ENCODE data around the gene PPFIBP2.

DNA sequence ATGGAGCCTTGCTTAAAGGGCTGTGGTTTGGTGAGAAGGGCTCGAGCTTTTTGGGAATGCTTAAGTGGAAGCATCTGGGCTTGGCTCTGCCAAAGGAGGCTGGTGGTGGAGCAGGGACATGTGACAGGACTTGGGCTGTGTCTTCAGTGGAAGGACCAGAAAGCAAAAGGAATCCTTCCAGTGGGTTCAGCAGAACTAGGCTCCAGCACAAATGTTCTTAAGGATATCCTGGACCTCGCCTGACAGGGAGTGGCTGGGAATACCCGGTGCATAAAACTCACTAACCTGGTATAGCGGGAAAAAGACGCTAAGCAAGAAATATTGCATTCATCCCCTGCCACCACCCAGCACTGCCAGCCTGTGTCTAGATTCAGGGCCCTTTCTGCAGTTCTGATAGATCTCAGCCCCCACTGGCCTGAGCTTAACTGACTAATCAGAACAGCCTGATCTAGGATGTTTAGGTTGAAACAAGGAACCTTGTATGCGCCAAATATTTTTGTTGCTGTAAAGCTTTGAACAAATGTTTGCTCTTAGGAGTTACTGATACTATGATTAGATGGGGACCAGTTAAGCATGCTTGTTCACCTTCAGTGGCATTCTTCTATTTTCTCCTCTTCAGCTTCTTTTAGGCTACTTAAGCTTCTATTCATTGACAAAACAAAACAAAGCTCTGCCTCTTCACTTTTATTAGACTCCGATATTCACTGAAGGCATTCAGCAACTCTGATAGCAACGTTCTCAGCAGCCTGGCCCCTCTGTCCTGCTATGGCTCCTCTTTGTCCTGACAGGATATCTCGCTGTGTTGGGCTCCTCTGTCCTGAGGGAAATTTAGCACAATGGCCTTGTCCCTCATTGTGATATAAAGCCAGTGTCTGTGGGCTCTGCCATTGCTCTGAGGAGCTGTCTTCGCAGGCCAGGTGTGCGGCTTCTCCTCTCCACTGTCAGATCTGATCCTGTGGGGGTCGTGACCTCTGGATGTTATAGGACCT, 25.0 kb downstream of the PPFIBP2 start:
- TF ChIP-seq, protein P1, sequence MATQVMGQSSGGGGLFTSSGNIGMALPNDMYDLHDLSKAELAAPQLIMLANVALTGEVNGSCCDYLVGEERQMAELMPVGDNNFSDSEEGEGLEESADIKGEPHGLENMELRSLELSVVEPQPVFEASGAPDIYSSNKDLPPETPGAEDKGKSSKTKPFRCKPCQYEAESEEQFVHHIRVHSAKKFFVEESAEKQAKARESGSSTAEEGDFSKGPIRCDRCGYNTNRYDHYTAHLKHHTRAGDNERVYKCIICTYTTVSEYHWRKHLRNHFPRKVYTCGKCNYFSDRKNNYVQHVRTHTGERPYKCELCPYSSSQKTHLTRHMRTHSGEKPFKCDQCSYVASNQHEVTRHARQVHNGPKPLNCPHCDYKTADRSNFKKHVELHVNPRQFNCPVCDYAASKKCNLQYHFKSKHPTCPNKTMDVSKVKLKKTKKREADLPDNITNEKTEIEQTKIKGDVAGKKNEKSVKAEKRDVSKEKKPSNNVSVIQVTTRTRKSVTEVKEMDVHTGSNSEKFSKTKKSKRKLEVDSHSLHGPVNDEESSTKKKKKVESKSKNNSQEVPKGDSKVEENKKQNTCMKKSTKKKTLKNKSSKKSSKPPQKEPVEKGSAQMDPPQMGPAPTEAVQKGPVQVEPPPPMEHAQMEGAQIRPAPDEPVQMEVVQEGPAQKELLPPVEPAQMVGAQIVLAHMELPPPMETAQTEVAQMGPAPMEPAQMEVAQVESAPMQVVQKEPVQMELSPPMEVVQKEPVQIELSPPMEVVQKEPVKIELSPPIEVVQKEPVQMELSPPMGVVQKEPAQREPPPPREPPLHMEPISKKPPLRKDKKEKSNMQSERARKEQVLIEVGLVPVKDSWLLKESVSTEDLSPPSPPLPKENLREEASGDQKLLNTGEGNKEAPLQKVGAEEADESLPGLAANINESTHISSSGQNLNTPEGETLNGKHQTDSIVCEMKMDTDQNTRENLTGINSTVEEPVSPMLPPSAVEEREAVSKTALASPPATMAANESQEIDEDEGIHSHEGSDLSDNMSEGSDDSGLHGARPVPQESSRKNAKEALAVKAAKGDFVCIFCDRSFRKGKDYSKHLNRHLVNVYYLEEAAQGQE (tag by site-specific recombination; IDR thresholded peaks at IDR 0.05) = no peak
- TF ChIP-seq ZNF776 (tag by site-specific recombination; IDR thresholded peaks at IDR 0.05; ENCODE audit: borderline replicate concordance) = no peak
- TF ChIP-seq, protein P2, sequence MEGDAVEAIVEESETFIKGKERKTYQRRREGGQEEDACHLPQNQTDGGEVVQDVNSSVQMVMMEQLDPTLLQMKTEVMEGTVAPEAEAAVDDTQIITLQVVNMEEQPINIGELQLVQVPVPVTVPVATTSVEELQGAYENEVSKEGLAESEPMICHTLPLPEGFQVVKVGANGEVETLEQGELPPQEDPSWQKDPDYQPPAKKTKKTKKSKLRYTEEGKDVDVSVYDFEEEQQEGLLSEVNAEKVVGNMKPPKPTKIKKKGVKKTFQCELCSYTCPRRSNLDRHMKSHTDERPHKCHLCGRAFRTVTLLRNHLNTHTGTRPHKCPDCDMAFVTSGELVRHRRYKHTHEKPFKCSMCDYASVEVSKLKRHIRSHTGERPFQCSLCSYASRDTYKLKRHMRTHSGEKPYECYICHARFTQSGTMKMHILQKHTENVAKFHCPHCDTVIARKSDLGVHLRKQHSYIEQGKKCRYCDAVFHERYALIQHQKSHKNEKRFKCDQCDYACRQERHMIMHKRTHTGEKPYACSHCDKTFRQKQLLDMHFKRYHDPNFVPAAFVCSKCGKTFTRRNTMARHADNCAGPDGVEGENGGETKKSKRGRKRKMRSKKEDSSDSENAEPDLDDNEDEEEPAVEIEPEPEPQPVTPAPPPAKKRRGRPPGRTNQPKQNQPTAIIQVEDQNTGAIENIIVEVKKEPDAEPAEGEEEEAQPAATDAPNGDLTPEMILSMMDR (tag by site-specific recombination; IDR thresholded peaks at IDR 0.05) = no peak
- TF ChIP-seq ZIC2 (tag by site-specific recombination; IDR thresholded peaks at IDR 0.05) = no peak
- TF ChIP-seq ZNF416 (tag by site-specific recombination; IDR thresholded peaks at IDR 0.05) = no peak

All from HEK293 (cell line).